MG63 (cell line): Measurements from ENCODE around the gene RELN. TPM values are rescaled to one million over a fixed set of nuclear protein-coding genes. Genes with fewer than 3 reads are reported as not detected.
A peak's percentile ranks its signal among the peaks of the same experiment; 100 is the strongest.

Experiments
- DNase-seq: peaks from one replicate; pipeline ENCODE4 v3.0.0-alpha.2; 2020
- H3K27me3 ChIP-seq: fragments of 250-450 bp; sonication (Bioruptor Pico); 2 replicates; pipeline ENCODE4 v1.5.1; 2020; ENCODE audit warnings: mild to moderate bottlenecking, moderate library complexity
- H3K36me3 ChIP-seq: fragments of 250-450 bp; sonication (Bioruptor Pico); 2 replicates; pipeline ENCODE4 v1.5.1; 2020; ENCODE audit warnings: mild to moderate bottlenecking, moderate library complexity
- H3K4me3 ChIP-seq: fragments of 250-450 bp; sonication (Bioruptor Pico); 2 replicates; pipeline ENCODE4 v1.5.1; 2020; ENCODE audit warnings: mild to moderate bottlenecking, moderate library complexity
- H3K9me3 ChIP-seq: fragments of 250-450 bp; sonication (Bioruptor Pico); 2 replicates; pipeline ENCODE4 v1.5.1; 2020; ENCODE audit warnings: mild to moderate bottlenecking, moderate library complexity
- total RNA-seq: library from RNA; depleted of rRNA; stranded (reverse); fragments of >200 nt; shearing (Covaris generic); gene quantifications from 2 replicates; pipeline ENCODE4 v1.2.3, GENCODE V29; 2014; ENCODE audit warnings: low replicate concordance

RELN gene
- total RNA-seq, 1 experiment from 2014 or later, result 3.1 TPM

DNA sequence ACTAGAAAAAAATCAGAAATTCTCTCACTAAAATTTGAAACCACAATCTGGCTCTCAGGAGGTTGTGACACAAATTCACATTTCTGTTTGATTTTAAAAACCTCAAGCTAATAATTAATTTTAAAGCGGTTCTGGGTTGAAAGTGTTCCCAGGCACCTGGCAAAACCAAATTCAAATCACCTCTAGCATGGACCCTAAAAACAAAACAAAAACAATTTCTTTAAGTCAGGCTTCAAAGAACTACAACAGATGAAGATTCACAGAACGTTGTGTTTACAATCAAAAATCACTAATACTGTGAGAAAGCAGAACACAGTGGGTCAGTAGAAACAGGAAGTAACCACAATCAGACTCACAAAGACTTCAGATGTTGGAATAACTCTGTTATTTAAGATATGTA lies 7.2 kb upstream of the RELN start:
- Histone ChIP-seq H3K27me3 (no peaks in the 10 kb centered on the region), H3K4me3 (no peak overlapping the region), H3K9me3 (no peaks in the 10 kb centered on the region), H3K36me3 (no peaks in the 10 kb centered on the region)
- no peak for DNase-seq

GRCh38 chr7:103996017-103996551 lies 6.6 kb upstream of the RELN start:
- no peaks in the 10 kb centered on the region for H3K36me3 ChIP-seq
- no peak for DNase-seq
- H3K4me3 ChIP-seq, result no peak overlapping the region
- no peaks in the 10 kb centered on the region for H3K27me3 ChIP-seq
- H3K9me3 ChIP-seq, result no peaks in the 10 kb centered on the region

DNA sequence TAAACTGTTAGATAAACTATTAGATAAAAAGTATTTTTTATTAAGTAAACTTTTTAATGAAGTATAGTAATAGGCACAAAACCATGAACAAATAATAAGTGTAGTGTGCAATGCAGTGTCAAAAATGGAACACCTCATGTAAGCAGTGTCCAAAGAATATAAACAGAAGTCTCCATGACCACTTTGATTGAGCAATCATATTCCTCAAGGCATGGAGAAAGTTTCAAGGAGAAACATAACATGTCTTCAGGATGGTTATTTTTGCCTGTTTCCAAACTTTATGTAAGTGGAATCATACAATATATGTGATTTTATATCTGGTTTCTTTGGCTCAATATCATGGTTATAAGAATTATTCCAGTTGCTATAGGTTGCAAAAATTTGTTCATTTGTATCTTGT lies 6.1 kb upstream of the RELN start:
- H3K27me3 ChIP-seq, result no peaks in the 10 kb centered on the region
- H3K36me3 ChIP-seq, result no peaks in the 10 kb centered on the region
- no peaks in the 10 kb centered on the region for H3K9me3 ChIP-seq
- DNase-seq, result no peak
- no peak overlapping the region for H3K4me3 ChIP-seq

DNA sequence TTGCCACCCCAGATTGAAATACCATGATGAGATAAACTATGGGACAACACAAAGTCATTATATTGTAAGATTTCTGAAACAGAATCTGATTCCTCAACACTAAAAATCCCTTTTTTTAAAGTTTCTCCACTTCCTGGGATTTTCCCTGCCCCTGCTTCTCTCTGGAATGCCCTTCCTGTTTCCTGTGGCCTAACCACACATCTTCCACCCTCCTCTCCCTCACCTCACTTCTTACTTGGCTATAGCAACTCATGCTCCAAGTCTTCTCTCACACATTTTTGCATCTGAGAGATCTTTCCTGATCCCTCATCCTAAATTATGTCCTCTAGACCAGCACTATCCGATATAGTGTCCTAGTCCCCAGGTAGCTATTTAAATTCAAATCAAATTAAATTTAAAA lies 4.1 kb upstream of the RELN start:
- Histone ChIP-seq H3K9me3 (no peaks in the 10 kb centered on the region), H3K27me3 (no peaks in the 10 kb centered on the region), H3K4me3 (no peak overlapping the region), H3K36me3 (no peaks in the 10 kb centered on the region)
- no peak for DNase-seq

- H3K4me3 ChIP-seq, result no peak overlapping the region
- no peaks in the 10 kb centered on the region for H3K9me3 ChIP-seq
- no peaks in the 10 kb centered on the region for H3K27me3 ChIP-seq
- no peaks in the 10 kb centered on the region for H3K36me3 ChIP-seq
- no peak for DNase-seq
Observed at GRCh38 chr7:103991406-103991805, 1.9 kb upstream of the RELN start.

- peak; percentile 6 for DNase-seq
- Histone ChIP-seq H3K36me3 (no peaks in the 10 kb centered on the region), H3K4me3 (peak overlapping the region; percentile 54), H3K27me3 (no peaks in the 10 kb centered on the region), H3K9me3 (no peaks in the 10 kb centered on the region)
Observed at GRCh38 chr7:103990991-103991390, 1.5 kb upstream of the RELN start.

DNA sequence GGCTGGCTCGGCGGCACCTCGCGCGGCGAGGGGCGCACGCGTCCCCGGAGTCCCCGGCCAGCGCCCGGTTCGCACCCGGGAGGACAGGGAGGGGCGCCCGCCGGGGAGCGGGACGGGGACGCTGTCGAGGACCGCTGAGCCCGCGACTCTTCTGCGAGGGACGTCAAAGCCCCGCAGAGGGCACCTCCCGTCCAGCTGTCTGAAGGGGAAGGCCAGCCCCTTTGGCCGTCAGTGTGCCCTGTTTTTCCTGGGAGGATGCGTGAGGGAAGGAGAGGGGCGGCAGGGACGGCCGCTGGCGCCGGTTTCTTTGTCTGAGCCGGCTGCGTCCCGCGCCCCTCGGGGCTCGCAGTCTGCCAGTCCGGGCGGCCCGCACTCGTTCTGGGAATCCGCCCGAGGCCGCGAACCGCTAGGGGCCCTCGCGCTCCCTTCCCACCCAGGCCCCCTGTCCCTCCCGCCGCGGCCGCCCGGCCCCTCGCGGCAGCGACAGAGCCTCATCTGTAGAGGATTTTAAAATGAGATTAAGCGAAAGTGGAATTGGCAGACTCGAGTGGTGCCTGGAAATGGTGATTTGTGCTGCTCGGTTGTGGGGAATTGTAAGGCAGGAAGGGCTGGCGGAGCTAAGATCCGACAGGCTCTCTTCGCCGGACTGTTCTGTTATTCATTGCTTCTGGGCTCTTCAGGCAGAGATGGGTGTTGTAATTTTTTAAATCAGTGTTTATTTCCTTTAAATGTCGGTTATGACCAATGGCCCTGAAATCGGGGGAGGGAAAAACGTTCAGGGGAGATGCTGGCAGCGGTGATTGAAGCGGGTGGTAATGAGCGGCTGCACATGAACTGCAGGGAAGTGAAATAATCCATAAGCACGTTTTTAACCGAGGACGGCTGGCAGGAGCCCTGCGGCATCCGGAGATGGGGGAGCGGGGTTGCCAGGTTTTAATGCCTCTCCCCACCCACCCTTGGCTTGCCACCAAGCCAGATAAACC lies 618 bp upstream of the RELN start:
- Histone ChIP-seq H3K4me3 (peak overlapping the region; percentile 54), H3K27me3 (no peaks in the 10 kb centered on the region), H3K36me3 (no peaks in the 10 kb centered on the region), H3K9me3 (no peaks in the 10 kb centered on the region)
- peak; percentile 65 for DNase-seq

DNA sequence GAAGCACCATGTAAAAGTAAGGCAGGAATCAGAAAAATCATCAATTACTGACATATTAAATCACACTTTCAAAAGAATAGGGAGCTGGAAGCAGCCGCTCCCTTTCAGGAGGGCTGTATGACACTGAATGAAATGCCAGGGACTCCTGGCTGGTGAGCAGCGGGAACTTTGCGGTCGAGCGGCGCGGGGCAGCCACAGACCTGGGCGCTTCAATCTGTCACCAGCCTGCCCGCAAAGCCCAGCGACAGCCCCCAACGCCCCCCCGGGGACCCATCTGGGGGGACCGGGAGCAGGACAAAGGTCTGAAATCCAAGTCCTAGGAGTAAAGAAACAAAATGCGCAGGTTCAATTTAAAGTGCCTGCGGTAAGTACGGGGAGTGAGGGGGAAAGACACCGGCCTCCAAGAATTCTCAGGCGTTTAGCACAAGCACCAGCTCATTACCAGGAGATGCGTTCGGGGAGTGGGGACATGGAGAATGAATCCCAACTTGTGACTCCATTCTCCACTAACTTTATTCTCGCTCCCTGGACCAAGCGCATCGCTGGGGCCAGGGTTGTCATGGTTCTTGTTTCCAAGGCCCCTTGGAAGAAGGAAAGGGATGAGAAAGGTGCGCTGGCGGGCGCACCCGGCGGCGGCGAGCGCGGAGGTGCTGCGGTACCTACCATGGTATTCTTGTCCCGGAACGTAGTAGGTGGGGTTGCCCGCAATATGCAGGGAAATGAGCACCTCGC lies 824 bp downstream of the RELN start:
- peak; percentile 4 for DNase-seq
- H3K36me3 ChIP-seq, result no peaks in the 10 kb centered on the region
- H3K27me3 ChIP-seq, result no peaks in the 10 kb centered on the region
- H3K9me3 ChIP-seq, result no peaks in the 10 kb centered on the region
- H3K4me3 ChIP-seq, result peak overlapping the region; percentile 50

DNA sequence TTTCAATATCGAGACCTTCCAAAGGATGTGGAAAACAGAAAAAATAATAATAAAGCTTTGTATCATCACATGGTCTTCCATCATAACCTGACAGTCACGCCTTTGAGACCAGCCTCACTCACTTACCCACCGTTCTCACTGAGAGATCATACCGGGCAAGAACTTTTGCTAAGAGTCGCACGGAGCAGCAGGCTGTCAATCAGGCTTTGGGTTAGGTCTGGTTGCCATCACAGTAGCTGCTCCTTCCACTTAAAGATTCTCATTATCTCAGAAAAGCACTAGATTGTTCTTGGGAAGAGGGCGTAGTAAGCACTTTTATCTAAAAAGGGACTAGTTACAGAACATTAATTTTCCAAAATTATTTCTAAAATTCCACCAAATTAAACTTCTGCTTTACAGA lies 2.0 kb downstream of the RELN start:
- no peaks in the 10 kb centered on the region for H3K9me3 ChIP-seq
- 0 out of 2 replicates have a peak, but pooled peaks cover 2% of the 10 kb centered on the region for H3K27me3 ChIP-seq
- H3K36me3 ChIP-seq, result no peaks in the 10 kb centered on the region
- no peak for DNase-seq
- H3K4me3 ChIP-seq, result no peak overlapping the region

DNA sequence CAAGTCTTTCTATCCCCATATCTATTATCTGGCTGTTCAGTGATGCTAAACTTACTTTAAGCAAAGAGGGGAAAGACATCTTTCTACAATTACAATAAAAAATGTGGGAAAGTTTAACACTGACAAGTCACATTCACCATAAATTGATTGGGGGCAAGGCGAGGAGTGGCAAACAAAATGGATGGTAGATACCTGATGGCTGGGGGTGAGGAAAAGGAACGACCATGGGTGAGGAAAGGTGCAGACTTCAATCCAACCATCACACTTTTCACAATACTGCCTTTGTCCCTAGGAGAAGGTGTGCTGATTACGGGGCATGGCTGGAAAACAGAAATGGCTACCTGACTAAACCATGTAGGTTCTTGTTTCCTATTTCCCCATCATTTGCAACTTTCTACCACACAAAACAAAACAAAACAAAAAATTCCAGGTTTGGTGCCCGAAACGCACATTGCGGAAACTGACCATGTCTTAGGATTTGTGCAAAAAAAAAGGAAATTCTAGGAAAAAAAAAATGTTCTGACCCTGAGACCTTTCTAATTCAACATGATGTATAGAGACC lies 3.8 kb downstream of the RELN start:
- Histone ChIP-seq H3K9me3 (no peaks in the 10 kb centered on the region), H3K36me3 (no peaks in the 10 kb centered on the region), H3K4me3 (no peak overlapping the region), H3K27me3 (0 out of 2 replicates have a peak, but pooled peaks cover 2% of the 10 kb centered on the region)
- no peak for DNase-seq

DNA sequence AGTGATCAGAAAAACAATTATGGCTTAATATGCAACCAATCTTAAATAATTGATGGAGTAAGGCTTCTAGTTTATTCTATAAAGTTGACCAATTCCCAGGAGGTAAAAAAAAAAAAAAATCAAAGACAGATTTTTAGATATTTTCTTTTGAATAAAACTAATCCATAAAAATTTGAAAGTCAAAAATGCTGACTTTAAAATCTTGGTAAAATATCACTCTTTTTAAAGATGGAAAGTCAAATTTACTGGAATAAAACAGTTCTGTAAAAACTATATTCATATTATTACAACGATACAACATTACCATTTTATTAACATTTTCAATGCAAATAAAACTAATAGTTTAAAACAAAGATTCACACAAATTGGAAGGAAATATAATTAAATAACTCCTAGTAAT lies 5.4 kb downstream of the RELN start:
- Histone ChIP-seq H3K27me3 (0 out of 2 replicates have a peak, but pooled peaks cover 2% of the 10 kb centered on the region), H3K36me3 (no peaks in the 10 kb centered on the region), H3K9me3 (no peaks in the 10 kb centered on the region)

GRCh38 chr7:103983201-103983977 lies 6.1 kb downstream of the RELN start:
- no peaks in the 10 kb centered on the region for H3K36me3 ChIP-seq
- 0 out of 2 replicates have a peak, but pooled peaks cover 2% of the 10 kb centered on the region for H3K27me3 ChIP-seq
- no peaks in the 10 kb centered on the region for H3K9me3 ChIP-seq
- no peak overlapping the region for H3K4me3 ChIP-seq
- no peak for DNase-seq

More for the DNA sequence above, 5.4 kb downstream of the RELN start:
- no peak overlapping the region for H3K4me3 ChIP-seq
- DNase-seq, result no peak

- no peaks in the 10 kb centered on the region for H3K36me3 ChIP-seq
- H3K9me3 ChIP-seq, result no peaks in the 10 kb centered on the region
- no peak for DNase-seq
- H3K27me3 ChIP-seq, result 0 out of 2 replicates have a peak, but pooled peaks cover 2% of the 10 kb centered on the region
- no peak overlapping the region for H3K4me3 ChIP-seq
Observed at GRCh38 chr7:103981003-103981423, 8.4 kb downstream of the RELN start.

- H3K4me3 ChIP-seq, result no peak overlapping the region
- H3K36me3 ChIP-seq, result no peaks in the 10 kb centered on the region
- no peaks in the 10 kb centered on the region for H3K9me3 ChIP-seq
- H3K27me3 ChIP-seq, result no peaks in the 10 kb centered on the region
- DNase-seq, result no peak
Observed at GRCh38 chr7:103972779-103973434, 16.6 kb downstream of the RELN start.

DNA sequence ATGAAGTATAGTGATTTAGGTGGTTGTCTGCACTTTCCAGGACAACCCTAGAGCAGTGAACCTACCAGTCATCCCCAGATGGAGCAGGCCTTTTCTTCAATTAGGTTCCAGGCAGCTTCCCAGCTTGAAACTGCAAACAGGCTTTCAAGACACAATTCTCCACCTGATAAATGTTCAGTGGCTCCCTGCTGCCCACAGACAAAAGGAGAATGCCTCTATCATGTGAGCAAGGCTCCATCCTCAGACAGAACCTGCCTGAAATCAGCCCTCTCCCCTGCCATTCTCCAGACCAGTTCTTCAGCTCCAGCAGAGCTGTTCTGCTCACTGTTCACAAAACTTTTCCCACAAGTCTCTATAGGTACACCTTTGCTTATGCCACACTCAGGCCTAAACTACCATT lies 22.1 kb downstream of the RELN start:
- H3K36me3 ChIP-seq, result no peaks in the 10 kb centered on the region
- no peak overlapping the region for H3K4me3 ChIP-seq
- no peaks in the 10 kb centered on the region for H3K9me3 ChIP-seq
- no peak for DNase-seq
- no peaks in the 10 kb centered on the region for H3K27me3 ChIP-seq
